ENCODE data around the gene RNF214. TPM values are rescaled to one million over a fixed set of nuclear protein-coding genes. Genes with fewer than 3 reads are reported as not detected.

Gene RNF214
- total and polyA plus RNA-seq, 2 donors (not counting 1 experiment from before 2014, with no cell fraction given): 12.1 to 13.4 TPM

DNA sequence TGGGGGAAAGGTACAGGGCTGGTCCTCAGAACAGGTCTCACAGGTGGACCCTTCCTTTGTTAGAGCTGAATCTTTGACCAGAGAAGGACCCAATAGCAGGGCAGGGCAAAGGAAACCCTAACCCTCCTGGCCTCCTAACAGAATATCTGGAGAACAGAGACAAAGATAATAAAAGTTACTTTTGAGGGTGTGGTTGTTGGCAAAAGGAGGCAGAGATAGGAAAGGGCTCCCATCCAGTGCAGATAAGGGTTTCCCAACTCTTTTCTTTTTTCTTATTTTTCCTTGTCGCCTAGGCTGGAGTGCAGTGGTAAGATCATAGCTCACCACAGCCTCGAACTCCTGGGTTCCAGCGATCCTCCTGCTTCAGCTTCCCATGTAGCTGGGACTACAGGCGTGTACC is 12.5 kb upstream of the RNF214 start:
- DNase-seq (ENCODE audit: low read depth in 2 of 2): no peak
- peaks cover 3% of the 10 kb centered on the region for H3K36me3 ChIP-seq (ENCODE audit: control insufficient read depth, insufficient read depth, low read length)
- H4K20me1 ChIP-seq (ENCODE audit: control insufficient read depth, extremely low read depth, insufficient read depth, low read length): no peaks in the 10 kb centered on the region
- no peaks in the 10 kb centered on the region for H3K9me3 ChIP-seq (ENCODE audit: control insufficient read depth, insufficient read depth, low read depth, low read length)
- H3K27ac ChIP-seq (ENCODE audit: insufficient read depth, low read length): no peak overlapping the region
- no peak overlapping the region for H3K4me2 ChIP-seq (ENCODE audit: extremely low read depth, insufficient read depth, low read length)
- no peaks in the 10 kb centered on the region for H3K27me3 ChIP-seq (ENCODE audit: control insufficient read depth, insufficient read depth, low read length)
- no peaks in the 10 kb centered on the region for H3K79me2 ChIP-seq (ENCODE audit: control insufficient read depth, insufficient read depth, low read length)
- no peak for TF ChIP-seq EZH2 (IDR thresholded peaks at IDR 0.05; ENCODE audit: low read length, missing control alignments)
- TF ChIP-seq, protein P1, sequence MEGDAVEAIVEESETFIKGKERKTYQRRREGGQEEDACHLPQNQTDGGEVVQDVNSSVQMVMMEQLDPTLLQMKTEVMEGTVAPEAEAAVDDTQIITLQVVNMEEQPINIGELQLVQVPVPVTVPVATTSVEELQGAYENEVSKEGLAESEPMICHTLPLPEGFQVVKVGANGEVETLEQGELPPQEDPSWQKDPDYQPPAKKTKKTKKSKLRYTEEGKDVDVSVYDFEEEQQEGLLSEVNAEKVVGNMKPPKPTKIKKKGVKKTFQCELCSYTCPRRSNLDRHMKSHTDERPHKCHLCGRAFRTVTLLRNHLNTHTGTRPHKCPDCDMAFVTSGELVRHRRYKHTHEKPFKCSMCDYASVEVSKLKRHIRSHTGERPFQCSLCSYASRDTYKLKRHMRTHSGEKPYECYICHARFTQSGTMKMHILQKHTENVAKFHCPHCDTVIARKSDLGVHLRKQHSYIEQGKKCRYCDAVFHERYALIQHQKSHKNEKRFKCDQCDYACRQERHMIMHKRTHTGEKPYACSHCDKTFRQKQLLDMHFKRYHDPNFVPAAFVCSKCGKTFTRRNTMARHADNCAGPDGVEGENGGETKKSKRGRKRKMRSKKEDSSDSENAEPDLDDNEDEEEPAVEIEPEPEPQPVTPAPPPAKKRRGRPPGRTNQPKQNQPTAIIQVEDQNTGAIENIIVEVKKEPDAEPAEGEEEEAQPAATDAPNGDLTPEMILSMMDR (conservative IDR thresholded peaks at IDR 0.05 in 1 of 2, IDR thresholded peaks at IDR 0.05 in 1 of 2; ENCODE audit: low read depth in 1 of 2, low read length in 2 of 2): no peak
- H3K4me1 ChIP-seq (ENCODE audit: control insufficient read depth, extremely low read depth, insufficient read depth, low read length): peaks cover 39% of the 10 kb centered on the region
- no peak overlapping the region for H2AFZ ChIP-seq (ENCODE audit: low read length)
- H3K9ac ChIP-seq (ENCODE audit: insufficient read depth, low read length): no peak overlapping the region
- no peak overlapping the region for H3K4me3 ChIP-seq (replicated peaks in 1 of 4; ENCODE audit: control extremely low read depth in 1 of 4, insufficient read depth in 1 of 4, low read depth in 3 of 4, low read length in 4 of 4)

DNA sequence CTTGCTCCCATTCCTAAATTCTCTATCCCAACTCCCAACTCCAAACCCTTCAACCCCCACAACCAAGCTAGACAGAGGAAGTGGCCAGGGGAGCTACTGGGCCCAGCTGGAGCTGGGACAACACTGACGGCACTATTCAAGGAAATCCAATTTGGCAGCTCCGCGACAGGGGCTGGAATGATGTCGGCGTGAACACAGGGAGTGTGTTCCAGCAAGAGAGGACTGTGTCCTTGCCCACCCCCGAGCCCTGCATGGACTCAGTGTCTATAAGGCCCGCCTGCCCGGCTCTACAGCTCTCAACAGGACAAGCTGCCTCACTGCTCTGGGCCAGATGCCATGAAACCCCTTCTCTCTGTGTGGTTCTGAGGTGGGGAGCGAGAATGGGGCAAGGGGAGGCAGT is 11.9 kb upstream of the RNF214 start:
- peak overlapping the region; percentile 4 for H3K27ac ChIP-seq (ENCODE audit: insufficient read depth, low read length)
- no peak overlapping the region for H3K9ac ChIP-seq (ENCODE audit: insufficient read depth, low read length)
- H3K36me3 ChIP-seq (ENCODE audit: control insufficient read depth, insufficient read depth, low read length): peaks cover 6% of the 10 kb centered on the region

DNA sequence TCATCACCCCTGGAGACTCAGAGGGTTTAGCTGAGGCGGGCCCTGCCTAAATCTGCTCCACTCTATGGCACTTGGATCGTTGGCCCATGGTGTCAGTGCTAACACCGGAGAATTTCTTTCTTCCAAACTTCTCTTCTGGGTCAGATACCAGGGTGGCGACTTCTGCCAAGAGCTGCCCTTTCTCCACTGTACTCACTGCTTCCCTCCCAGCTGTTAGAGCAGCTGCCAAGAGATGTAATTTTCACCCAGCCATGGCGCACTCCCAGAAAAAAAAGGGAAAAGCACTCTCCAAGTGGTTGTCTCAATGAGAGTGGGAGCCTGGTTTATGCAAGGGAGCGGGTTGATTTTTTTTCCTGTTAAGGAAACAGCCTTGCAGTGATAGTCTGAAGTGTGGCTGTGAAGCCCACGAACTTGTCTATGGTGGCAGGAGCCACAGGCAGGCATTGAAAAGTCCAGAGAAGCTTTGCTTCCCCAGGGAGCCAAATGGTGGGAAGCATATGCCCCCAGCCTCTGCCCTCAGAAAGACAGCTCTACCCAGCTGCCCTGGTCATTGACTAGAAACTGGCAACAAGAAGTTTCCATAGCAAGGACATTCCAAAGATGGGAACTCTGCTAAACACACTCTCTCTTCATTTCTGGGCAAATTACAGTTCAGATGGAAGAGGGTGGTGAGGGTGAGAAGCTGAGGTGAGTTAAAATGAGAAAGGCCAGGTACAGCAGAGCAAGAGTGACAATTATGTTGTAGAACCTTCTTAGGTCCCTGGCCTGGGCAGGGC is 11.3 kb upstream of the RNF214 start:
- Histone ChIP-seq H4K20me1 (ENCODE audit: control insufficient read depth, extremely low read depth, insufficient read depth, low read length) (no peaks in the 10 kb centered on the region), H3K4me3 (replicated peaks in 1 of 4; ENCODE audit: control extremely low read depth in 1 of 4, insufficient read depth in 1 of 4, low read depth in 3 of 4, low read length in 4 of 4) (no peak overlapping the region), H3K4me2 (ENCODE audit: extremely low read depth, insufficient read depth, low read length) (no peak overlapping the region), H3K4me1 (ENCODE audit: control insufficient read depth, extremely low read depth, insufficient read depth, low read length) (peaks cover 38% of the 10 kb centered on the region), H3K9me3 (ENCODE audit: control insufficient read depth, insufficient read depth, low read depth, low read length) (no peaks in the 10 kb centered on the region), H3K36me3 (ENCODE audit: control insufficient read depth, insufficient read depth, low read length) (peaks cover 5% of the 10 kb centered on the region), H3K9ac (ENCODE audit: insufficient read depth, low read length) (no peak overlapping the region), H3K27ac (ENCODE audit: insufficient read depth, low read length) (peak overlapping the region; percentile 4), H2AFZ (ENCODE audit: low read length) (no peak overlapping the region), H3K79me2 (ENCODE audit: control insufficient read depth, insufficient read depth, low read length) (no peaks in the 10 kb centered on the region), H3K27me3 (ENCODE audit: control insufficient read depth, insufficient read depth, low read length) (no peaks in the 10 kb centered on the region)
- TF ChIP-seq, protein P1 (conservative IDR thresholded peaks at IDR 0.05 in 1 of 2, IDR thresholded peaks at IDR 0.05 in 1 of 2; ENCODE audit: low read depth in 1 of 2, low read length in 2 of 2): no peak
- TF ChIP-seq EZH2 (IDR thresholded peaks at IDR 0.05; ENCODE audit: low read length, missing control alignments): no peak
- DNase-seq (ENCODE audit: low read depth in 2 of 2): peak in 1 of 2 donors; percentile 60

More for the DNA sequence above, 11.9 kb upstream of the RNF214 start:
- no peak overlapping the region for H3K4me3 ChIP-seq (replicated peaks in 1 of 4; ENCODE audit: control extremely low read depth in 1 of 4, insufficient read depth in 1 of 4, low read depth in 3 of 4, low read length in 4 of 4)
- H3K27me3 ChIP-seq (ENCODE audit: control insufficient read depth, insufficient read depth, low read length): no peaks in the 10 kb centered on the region
- H2AFZ ChIP-seq (ENCODE audit: low read length): no peak overlapping the region
- TF ChIP-seq, protein P1 (conservative IDR thresholded peaks at IDR 0.05 in 1 of 2, IDR thresholded peaks at IDR 0.05 in 1 of 2; ENCODE audit: low read depth in 1 of 2, low read length in 2 of 2): no peak
- no peak for TF ChIP-seq EZH2 (IDR thresholded peaks at IDR 0.05; ENCODE audit: low read length, missing control alignments)
- H4K20me1 ChIP-seq (ENCODE audit: control insufficient read depth, extremely low read depth, insufficient read depth, low read length): no peaks in the 10 kb centered on the region
- H3K9me3 ChIP-seq (ENCODE audit: control insufficient read depth, insufficient read depth, low read depth, low read length): no peaks in the 10 kb centered on the region
- peaks cover 39% of the 10 kb centered on the region for H3K4me1 ChIP-seq (ENCODE audit: control insufficient read depth, extremely low read depth, insufficient read depth, low read length)
- H3K79me2 ChIP-seq (ENCODE audit: control insufficient read depth, insufficient read depth, low read length): no peaks in the 10 kb centered on the region
- no peak for DNase-seq (ENCODE audit: low read depth in 2 of 2)
- H3K4me2 ChIP-seq (ENCODE audit: extremely low read depth, insufficient read depth, low read length): no peak overlapping the region
